GM19324 (cell line): ENCODE results near the gene LANCL3.
"Not testable (repeated sequence)": the region's sequence is repeated elsewhere in the genome, so short reads cannot be mapped to it uniquely, and the experiment has no call there.

Experiments
- ATAC-seq: cut with Tn5 transposase; IDR thresholded peaks from one replicate; pipeline ENCODE4 v1.9.1; 2021; ENCODE audit warnings: mild to moderate bottlenecking, moderate library complexity; ENCODE audit not compliant: unreplicated experiment, low FRiP score

LANCL3 gene

GRCh38 chrX:37609727-37610126, 38.3 kb downstream of the LANCL3 start:
- no peak for ATAC-seq

- no peak for ATAC-seq
Observed at GRCh38 chrX:37613933-37614332, 42.5 kb downstream of the LANCL3 start.

GRCh38 chrX:37627602-37628001, 56.1 kb downstream of the LANCL3 start:
- ATAC-seq, result no peak

GRCh38 chrX:37638047-37638446, 66.6 kb downstream of the LANCL3 start:
- ATAC-seq, result no peak

GRCh38 chrX:37640142-37640541, 68.7 kb downstream of the LANCL3 start:
- ATAC-seq, result no peak

- no peak for ATAC-seq
Observed at GRCh38 chrX:37641859-37642258, 70.4 kb downstream of the LANCL3 start.

- no peak for ATAC-seq
Observed at GRCh38 chrX:37644381-37645305, 73.2 kb downstream of the LANCL3 start.

GRCh38 chrX:37646254-37646653, 74.8 kb downstream of the LANCL3 start:
- ATAC-seq, result no peak

GRCh38 chrX:37650879-37651278, 79.4 kb downstream of the LANCL3 start:
- ATAC-seq, result not testable (repeated sequence)

- no peak for ATAC-seq
Observed at GRCh38 chrX:37651921-37652452, 80.5 kb downstream of the LANCL3 start.

- no peak for ATAC-seq
Observed at GRCh38 chrX:37652589-37653231, 81.2 kb downstream of the LANCL3 start.

- no peak for ATAC-seq
Observed at GRCh38 chrX:37653397-37654085, 82.1 kb downstream of the LANCL3 start.

GRCh38 chrX:37658343-37659030, 87.0 kb downstream of the LANCL3 start:
- ATAC-seq, result no peak

- no peak for ATAC-seq
Observed at GRCh38 chrX:37659047-37659446, 87.6 kb downstream of the LANCL3 start.

- no peak for ATAC-seq
Observed at GRCh38 chrX:37662181-37662580, 90.7 kb downstream of the LANCL3 start.

- ATAC-seq, result no peak
Observed at GRCh38 chrX:37666516-37666915, 95.1 kb downstream of the LANCL3 start.

- ATAC-seq, result no peak
Observed at GRCh38 chrX:37667141-37667540, 95.7 kb downstream of the LANCL3 start.

- no peak for ATAC-seq
Observed at GRCh38 chrX:37672563-37672962, 101.1 kb downstream of the LANCL3 start.

GRCh38 chrX:37676811-37677210, 105.3 kb downstream of the LANCL3 start:
- ATAC-seq, result no peak

- peak; percentile 21 for ATAC-seq
Observed at GRCh38 chrX:37677243-37677642, 105.8 kb downstream of the LANCL3 start.
